Keratinocyte (primary cell): ENCODE measurements around the gene TSC1.

ENCODE experiments used
- CTCF ChIP-seq, 3 experiments: IDR thresholded peaks in 1 of 3; conservative IDR thresholded peaks in 1 of 3; optimal IDR thresholded peaks in 1 of 3; 2 replicates in 2 of 3; 3 replicates in 1 of 3; pipeline versions ENCODE3 to v1.5.1; 2011; ENCODE audit warnings: low read length in 3 of 3, mild to moderate bottlenecking in 3 of 3, moderate library complexity in 2 of 3, control low read depth in 1 of 3, inconsistent platforms in 1 of 3; ENCODE audit not compliant: insufficient read depth in 2 of 3; ENCODE audit errors: extremely low read depth in 1 of 3
- EZH2 ChIP-seq: IDR thresholded peaks from one replicate; pipeline ENCODE4 v1.6.1; 2012; ENCODE audit warnings: inconsistent platforms, mild to moderate bottlenecking, low read length, moderate library complexity

GRCh38 chr9:132876849-132877248, 67.6 kb downstream of the TSC1 start:
- TF ChIP-seq CTCF (optimal IDR thresholded peaks at IDR 0.05 in 1 of 3, IDR thresholded peaks at IDR 0.05 in 1 of 3, conservative IDR thresholded peaks at IDR 0.05 in 1 of 3; ENCODE audit: extremely low read depth in 1 of 3, insufficient read depth in 2 of 3, low read length in 3 of 3): no peak
- TF ChIP-seq EZH2: no peak
